KMS-11 (cell line): Measurements from ENCODE around the gene SETBP1.

Source experiments
- H2AFZ ChIP-seq: fragments of 200-600 bp; sonication (generic); 2 replicates; pipeline ENCODE4 v1.6.1; 2016; ENCODE audit warnings: antibody characterized with exemption, mixed run types, low read depth
- H3K27ac ChIP-seq: fragments of 200-600 bp; sonication (generic); 2 replicates; pipeline ENCODE4 v1.6.1; 2016; ENCODE audit warnings: mild to moderate bottlenecking, mixed run types
- H3K27me3 ChIP-seq: fragments of 200-600 bp; sonication (generic); 2 replicates; pipeline ENCODE4 v1.6.1; 2017; ENCODE audit warnings: mild to moderate bottlenecking, low read depth, mixed run types, moderate library complexity; ENCODE audit not compliant: insufficient read depth
- H3K36me3 ChIP-seq: fragments of 200-600 bp; sonication (generic); 2 replicates; pipeline ENCODE4 v1.6.1; 2017; ENCODE audit warnings: mild to moderate bottlenecking, mixed run types; ENCODE audit not compliant: insufficient read depth
- H3K4me1 ChIP-seq: fragments of 200-600 bp; sonication (generic); 2 replicates; pipeline ENCODE4 v1.6.1; 2016; ENCODE audit warnings: mild to moderate bottlenecking, low read depth, mixed run types; ENCODE audit not compliant: poor library complexity, severe bottlenecking
- H3K4me2 ChIP-seq: fragments of 200-600 bp; sonication (generic); 2 replicates; pipeline ENCODE4 v1.7.0; 2016; ENCODE audit warnings: mild to moderate bottlenecking, mixed run types
- H3K4me3 ChIP-seq: fragments of 200-600 bp; sonication (generic); IDR thresholded peaks from 2 replicates; pipeline ENCODE4 v1.6.1; 2017; ENCODE audit warnings: low read depth, low read length, mixed read lengths; ENCODE audit not compliant: insufficient read depth
- H3K79me2 ChIP-seq: fragments of 200-600 bp; sonication (generic); 2 replicates; pipeline ENCODE4 v1.6.1; 2016; ENCODE audit warnings: low read depth, mixed run types; ENCODE audit not compliant: insufficient read depth
- H3K9ac ChIP-seq: fragments of 200-600 bp; sonication (generic); 2 replicates; pipeline ENCODE4 v1.6.1; 2016; ENCODE audit warnings: mild to moderate bottlenecking, mixed run types
- H4K20me1 ChIP-seq: fragments of 200-600 bp; sonication (generic); 2 replicates; pipeline ENCODE4 v1.6.1; 2016; ENCODE audit warnings: mild to moderate bottlenecking, mixed run types; ENCODE audit not compliant: insufficient read depth
- CTCF ChIP-seq: fragments of 200-600 bp; sonication (generic); conservative IDR thresholded peaks from 2 replicates; pipeline ENCODE4 v1.6.1; 2017; ENCODE audit warnings: low read depth, mild to moderate bottlenecking, antibody characterized with exemption, low read length, moderate library complexity, mixed read lengths

The SETBP1 gene

GRCh38 chr18:44731530-44732237, 51.0 kb downstream of the SETBP1 start:
- Histone ChIP-seq H3K36me3 (no peaks in the 10 kb centered on the region), H4K20me1 (no peaks in the 10 kb centered on the region), H2AFZ (no peak overlapping the region), H3K27me3 (no peaks in the 10 kb centered on the region), H3K27ac (peak overlapping the region; percentile 77; the same call in 1 of the 2 replicates), H3K79me2 (peaks cover 80% of the 10 kb centered on the region), H3K9ac (peak overlapping the region; percentile 11; the same call in 1 of the 2 replicates), H3K4me2 (peak overlapping the region; percentile 73), H3K4me1 (peaks cover 99% of the 10 kb centered on the region), H3K4me3 (no peak overlapping the region)
- TF ChIP-seq CTCF, result no peak

GRCh38 chr18:44732238-44732563, 51.5 kb downstream of the SETBP1 start:
- Histone ChIP-seq H3K36me3 (no peaks in the 10 kb centered on the region), H3K27me3 (no peaks in the 10 kb centered on the region), H2AFZ (no peak overlapping the region), H3K79me2 (peaks cover 80% of the 10 kb centered on the region), H3K27ac (no peak overlapping the region; the same call in 1 of the 2 replicates), H3K4me3 (no peak overlapping the region), H3K4me1 (peaks cover 99% of the 10 kb centered on the region), H4K20me1 (no peaks in the 10 kb centered on the region), H3K4me2 (peak overlapping the region; percentile 73; the same call in 1 of the 2 replicates), H3K9ac (no peak overlapping the region)
- no peak for TF ChIP-seq CTCF

GRCh38 chr18:44732599-44732998, 51.9 kb downstream of the SETBP1 start:
- no peak overlapping the region for H3K4me3 ChIP-seq
- no peak overlapping the region for H2AFZ ChIP-seq
- no peaks in the 10 kb centered on the region for H3K27me3 ChIP-seq
- H3K27ac ChIP-seq, result no peak overlapping the region
- H3K36me3 ChIP-seq, result no peaks in the 10 kb centered on the region
- TF ChIP-seq CTCF, result no peak
- peaks cover 97% of the 10 kb centered on the region for H3K4me1 ChIP-seq
- H3K4me2 ChIP-seq, result peak overlapping the region; percentile 73
- no peaks in the 10 kb centered on the region for H4K20me1 ChIP-seq
- H3K79me2 ChIP-seq, result peaks cover 80% of the 10 kb centered on the region
- H3K9ac ChIP-seq, result no peak overlapping the region

GRCh38 chr18:44733069-44733753, 52.5 kb downstream of the SETBP1 start:
- H3K36me3 ChIP-seq, result no peaks in the 10 kb centered on the region
- no peak overlapping the region for H2AFZ ChIP-seq
- no peaks in the 10 kb centered on the region for H3K27me3 ChIP-seq
- H3K79me2 ChIP-seq, result peaks cover 74% of the 10 kb centered on the region
- no peaks in the 10 kb centered on the region for H4K20me1 ChIP-seq
- no peak overlapping the region for H3K4me3 ChIP-seq
- TF ChIP-seq CTCF, result no peak
- H3K27ac ChIP-seq, result peak overlapping the region; percentile 8; the same call in 1 of the 2 replicates
- no peak overlapping the region for H3K9ac ChIP-seq
- peaks cover 91% of the 10 kb centered on the region for H3K4me1 ChIP-seq
- peak overlapping the region; percentile 73 for H3K4me2 ChIP-seq
